ENCODE data around the gene GPR153. TPM values are rescaled to one million over a fixed set of nuclear protein-coding genes. Genes with fewer than 3 reads are reported as not detected.

The GPR153 gene
- total and polyA plus RNA-seq, 2 donors (not counting 1 experiment from before 2014, with no cell fraction given), result 4.0 to 8.9 TPM

DNA sequence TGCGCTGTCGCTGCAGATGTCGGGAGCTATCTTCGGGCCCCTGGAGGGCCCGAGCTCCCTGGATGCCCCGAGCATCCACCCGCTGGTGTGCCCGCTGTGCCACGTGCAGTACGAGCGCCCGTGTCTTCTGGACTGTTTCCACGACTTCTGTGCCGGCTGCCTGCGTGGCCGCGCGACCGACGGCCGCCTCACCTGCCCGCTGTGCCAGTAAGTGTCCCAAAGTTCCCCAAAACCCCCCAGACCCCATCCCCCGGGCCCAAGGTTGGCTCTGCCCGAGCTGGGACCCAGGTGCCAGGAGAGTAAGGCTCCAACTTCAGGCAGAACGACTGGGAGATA is 54.4 kb downstream of the GPR153 start:
- no peaks in the 10 kb centered on the region for H4K20me1 ChIP-seq (ENCODE audit: control insufficient read depth, extremely low read depth, insufficient read depth, low read length)
- no peak overlapping the region for H2AFZ ChIP-seq (ENCODE audit: low read length)
- no peak overlapping the region for H3K27ac ChIP-seq (ENCODE audit: insufficient read depth, low read length)
- H3K79me2 ChIP-seq (ENCODE audit: control insufficient read depth, insufficient read depth, low read length), result no peaks in the 10 kb centered on the region
- DNase-seq (ENCODE audit: low read depth in 2 of 2), result no peak
- no peaks in the 10 kb centered on the region for H3K27me3 ChIP-seq (ENCODE audit: control insufficient read depth, insufficient read depth, low read length)
- H3K4me2 ChIP-seq (ENCODE audit: extremely low read depth, insufficient read depth, low read length), result peak overlapping the region; percentile 88
- peaks cover 3% of the 10 kb centered on the region for H3K4me1 ChIP-seq (ENCODE audit: control insufficient read depth, extremely low read depth, insufficient read depth, low read length)
- peak overlapping the region in 2 of 4 experiments; percentile 22 to 53 for H3K4me3 ChIP-seq (replicated peaks in 1 of 4; ENCODE audit: control extremely low read depth in 1 of 4, insufficient read depth in 1 of 4, low read depth in 3 of 4, low read length in 4 of 4)
- no peak overlapping the region for H3K9ac ChIP-seq (ENCODE audit: insufficient read depth, low read length)
- H3K36me3 ChIP-seq (ENCODE audit: control insufficient read depth, insufficient read depth, low read length), result no peaks in the 10 kb centered on the region
- no peaks in the 10 kb centered on the region for H3K9me3 ChIP-seq (ENCODE audit: control insufficient read depth, insufficient read depth, low read depth, low read length)
- TF ChIP-seq CTCF (conservative IDR thresholded peaks at IDR 0.05 in 1 of 2, IDR thresholded peaks at IDR 0.05 in 1 of 2; ENCODE audit: low read depth in 1 of 2, low read length in 2 of 2) (no peak), EZH2 (IDR thresholded peaks at IDR 0.05; ENCODE audit: low read length, missing control alignments) (no peak)

DNA sequence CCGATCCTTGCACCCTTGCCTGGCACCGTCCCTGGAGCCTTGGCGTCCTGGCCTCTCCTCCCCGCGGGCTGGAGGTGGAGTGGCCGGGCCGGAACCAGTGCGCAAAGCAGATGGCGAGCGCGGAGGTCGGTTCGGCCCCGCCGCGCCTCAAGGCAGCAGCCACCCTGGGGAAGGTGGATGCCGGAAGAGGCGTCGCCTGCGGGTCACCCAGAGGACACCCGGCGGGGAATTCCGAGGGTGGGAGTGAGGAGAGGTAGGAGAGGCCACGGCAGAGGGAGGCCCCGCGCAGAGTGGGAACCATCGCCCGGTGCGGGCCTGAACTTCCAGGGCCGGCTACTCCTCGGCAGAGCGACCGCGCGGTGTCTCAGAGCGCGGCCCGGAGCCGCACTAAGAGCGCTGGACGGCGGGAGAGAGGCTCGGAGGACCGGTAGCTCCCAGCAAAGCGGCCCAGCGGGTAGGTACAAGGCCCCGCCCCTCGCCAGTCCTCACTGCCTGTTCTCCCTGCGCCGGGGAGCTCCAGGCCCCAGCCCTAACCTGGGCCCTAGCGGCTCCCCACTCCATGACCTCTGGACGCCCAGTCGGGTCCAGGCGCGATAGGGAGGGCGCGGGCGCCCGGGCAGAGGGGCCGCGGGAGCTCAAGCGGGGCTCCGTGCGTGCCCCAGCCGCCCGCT is 54.9 kb downstream of the GPR153 start, which contains the start of gene RNF207:
Gene RNF207, plus strand, starts transcription at position 271 of the 671 bp plus-strand sequence. CDS start 417 bp downstream, outside the sequence.
- peaks cover 3% of the 10 kb centered on the region for H3K4me1 ChIP-seq (ENCODE audit: control insufficient read depth, extremely low read depth, insufficient read depth, low read length)
- no peaks in the 10 kb centered on the region for H3K36me3 ChIP-seq (ENCODE audit: control insufficient read depth, insufficient read depth, low read length)
- peak within 1 kb of the TSS; percentile 84 for H2AFZ ChIP-seq (ENCODE audit: low read length)
- TF ChIP-seq CTCF (conservative IDR thresholded peaks at IDR 0.05 in 1 of 2, IDR thresholded peaks at IDR 0.05 in 1 of 2; ENCODE audit: low read depth in 1 of 2, low read length in 2 of 2) (no peak), EZH2 (IDR thresholded peaks at IDR 0.05; ENCODE audit: low read length, missing control alignments) (no peak)
- no peaks in the 10 kb centered on the region for H3K9me3 ChIP-seq (ENCODE audit: control insufficient read depth, insufficient read depth, low read depth, low read length)
- H3K79me2 ChIP-seq (ENCODE audit: control insufficient read depth, insufficient read depth, low read length), result no peaks in the 10 kb centered on the region
- peak within 1 kb of the TSS; percentile 34 for H3K27ac ChIP-seq (ENCODE audit: insufficient read depth, low read length)
- H3K4me3 ChIP-seq (replicated peaks in 1 of 4; ENCODE audit: control extremely low read depth in 1 of 4, insufficient read depth in 1 of 4, low read depth in 3 of 4, low read length in 4 of 4), result peak within 1 kb of the TSS; percentile 22 to 53 (median 30)
- H4K20me1 ChIP-seq (ENCODE audit: control insufficient read depth, extremely low read depth, insufficient read depth, low read length), result no peaks in the 10 kb centered on the region
- DNase-seq (ENCODE audit: low read depth in 2 of 2), result peak; percentile 32 to 81
- peak within 1 kb of the TSS; percentile 16 for H3K9ac ChIP-seq (ENCODE audit: insufficient read depth, low read length)
- H3K27me3 ChIP-seq (ENCODE audit: control insufficient read depth, insufficient read depth, low read length), result no peaks in the 10 kb centered on the region
- H3K4me2 ChIP-seq (ENCODE audit: extremely low read depth, insufficient read depth, low read length), result peak within 1 kb of the TSS; percentile 88

DNA sequence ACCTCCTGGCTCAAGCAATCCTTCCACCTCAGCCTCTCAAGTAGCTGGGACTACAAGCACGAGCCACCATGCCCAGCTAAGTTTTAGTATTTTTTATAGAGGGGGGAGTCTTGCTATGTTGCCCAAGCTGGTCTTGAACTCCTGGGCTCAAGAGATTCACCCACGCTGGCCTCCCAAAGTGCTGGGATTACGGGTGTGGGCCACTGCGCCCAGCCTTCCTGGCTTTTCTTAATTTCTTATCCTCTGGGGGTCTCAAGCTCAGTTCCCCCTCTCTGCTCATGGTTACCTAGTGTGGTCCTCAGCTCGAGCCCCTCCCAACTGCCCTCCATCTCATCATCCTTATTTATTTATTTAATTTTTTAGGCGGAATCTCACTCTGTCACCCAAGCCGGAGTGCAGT is 58.6 kb downstream of the GPR153 start:
- TF ChIP-seq EZH2 (IDR thresholded peaks at IDR 0.05; ENCODE audit: low read length, missing control alignments) (no peak), CTCF (conservative IDR thresholded peaks at IDR 0.05 in 1 of 2, IDR thresholded peaks at IDR 0.05 in 1 of 2; ENCODE audit: low read depth in 1 of 2, low read length in 2 of 2) (no peak)

More for the DNA sequence above, 58.6 kb downstream of the GPR153 start:
- Histone ChIP-seq H3K4me2 (ENCODE audit: extremely low read depth, insufficient read depth, low read length) (no peak overlapping the region), H3K9ac (ENCODE audit: insufficient read depth, low read length) (no peak overlapping the region), H4K20me1 (ENCODE audit: control insufficient read depth, extremely low read depth, insufficient read depth, low read length) (no peaks in the 10 kb centered on the region), H3K27me3 (ENCODE audit: control insufficient read depth, insufficient read depth, low read length) (no peaks in the 10 kb centered on the region), H3K9me3 (ENCODE audit: control insufficient read depth, insufficient read depth, low read depth, low read length) (no peaks in the 10 kb centered on the region), H3K36me3 (ENCODE audit: control insufficient read depth, insufficient read depth, low read length) (no peaks in the 10 kb centered on the region), H3K79me2 (ENCODE audit: control insufficient read depth, insufficient read depth, low read length) (peaks cover 21% of the 10 kb centered on the region), H3K4me1 (ENCODE audit: control insufficient read depth, extremely low read depth, insufficient read depth, low read length) (peaks cover 12% of the 10 kb centered on the region), H3K4me3 (replicated peaks in 1 of 4; ENCODE audit: control extremely low read depth in 1 of 4, insufficient read depth in 1 of 4, low read depth in 3 of 4, low read length in 4 of 4) (no peak overlapping the region), H2AFZ (ENCODE audit: low read length) (no peak overlapping the region), H3K27ac (ENCODE audit: insufficient read depth, low read length) (no peak overlapping the region)
- no peak for DNase-seq (ENCODE audit: low read depth in 2 of 2)
